ENCODE measurements around the gene TRIM7. TPM values are rescaled to one million over a fixed set of nuclear protein-coding genes. Genes with fewer than 3 reads are reported as not detected.
A peak's percentile ranks its signal among the peaks of the same experiment; 100 is the strongest.
"Not testable (repeated sequence)": the region's sequence is repeated elsewhere in the genome, so short reads cannot be mapped to it uniquely, and the experiment has no call there.

Gene TRIM7
- total RNA-seq, 1 experiment from 2014 or later, result not detected

- BruUV-seq (replicated peaks), result no TSS peak
- CTCF ChIA-PET, result no interaction called here
- Histone ChIP-seq H3K27ac (ENCODE audit: low read depth, low read length, poor library complexity, severe bottlenecking) (no peak overlapping the region), H3K36me3 (ENCODE audit: insufficient read depth, low read length, poor library complexity, severe bottlenecking) (no peaks in the 10 kb centered on the region), H3K9me3 (ENCODE audit: low read depth, low read length, poor library complexity, severe bottlenecking) (no peaks in the 10 kb centered on the region), H3K27me3 (replicated peaks; ENCODE audit: insufficient read depth, low read depth, low read length, poor library complexity) (no peaks in the 10 kb centered on the region), H3K4me1 (ENCODE audit: insufficient read depth, low read length, poor library complexity, severe bottlenecking) (peaks cover 4% of the 10 kb centered on the region), H3K4me3 (ENCODE audit: low read depth, low read length, poor library complexity, severe bottlenecking) (no peak overlapping the region)
- intact Hi-C loops (cut with micrococcal nuclease; ENCODE audit: unreplicated experiment), result no loop called here
- DNase-seq (ENCODE audit: low spot score), result peak; percentile 41
- TF ChIP-seq EZH2 (IDR thresholded peaks at IDR 0.05; ENCODE audit: borderline replicate concordance, low read depth, low read length, poor library complexity, severe bottlenecking), result no peak
- TF ChIP-seq, protein P1, sequence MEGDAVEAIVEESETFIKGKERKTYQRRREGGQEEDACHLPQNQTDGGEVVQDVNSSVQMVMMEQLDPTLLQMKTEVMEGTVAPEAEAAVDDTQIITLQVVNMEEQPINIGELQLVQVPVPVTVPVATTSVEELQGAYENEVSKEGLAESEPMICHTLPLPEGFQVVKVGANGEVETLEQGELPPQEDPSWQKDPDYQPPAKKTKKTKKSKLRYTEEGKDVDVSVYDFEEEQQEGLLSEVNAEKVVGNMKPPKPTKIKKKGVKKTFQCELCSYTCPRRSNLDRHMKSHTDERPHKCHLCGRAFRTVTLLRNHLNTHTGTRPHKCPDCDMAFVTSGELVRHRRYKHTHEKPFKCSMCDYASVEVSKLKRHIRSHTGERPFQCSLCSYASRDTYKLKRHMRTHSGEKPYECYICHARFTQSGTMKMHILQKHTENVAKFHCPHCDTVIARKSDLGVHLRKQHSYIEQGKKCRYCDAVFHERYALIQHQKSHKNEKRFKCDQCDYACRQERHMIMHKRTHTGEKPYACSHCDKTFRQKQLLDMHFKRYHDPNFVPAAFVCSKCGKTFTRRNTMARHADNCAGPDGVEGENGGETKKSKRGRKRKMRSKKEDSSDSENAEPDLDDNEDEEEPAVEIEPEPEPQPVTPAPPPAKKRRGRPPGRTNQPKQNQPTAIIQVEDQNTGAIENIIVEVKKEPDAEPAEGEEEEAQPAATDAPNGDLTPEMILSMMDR (conservative IDR thresholded peaks at IDR 0.05; ENCODE audit: low read depth, low read length), result no peak
- POLR2A ChIA-PET (ENCODE audit: low non-redundant PET), result no interaction called here
Observed at GRCh38 chr5:181164076-181164952, 40.7 kb downstream of the TRIM7 start.

DNA sequence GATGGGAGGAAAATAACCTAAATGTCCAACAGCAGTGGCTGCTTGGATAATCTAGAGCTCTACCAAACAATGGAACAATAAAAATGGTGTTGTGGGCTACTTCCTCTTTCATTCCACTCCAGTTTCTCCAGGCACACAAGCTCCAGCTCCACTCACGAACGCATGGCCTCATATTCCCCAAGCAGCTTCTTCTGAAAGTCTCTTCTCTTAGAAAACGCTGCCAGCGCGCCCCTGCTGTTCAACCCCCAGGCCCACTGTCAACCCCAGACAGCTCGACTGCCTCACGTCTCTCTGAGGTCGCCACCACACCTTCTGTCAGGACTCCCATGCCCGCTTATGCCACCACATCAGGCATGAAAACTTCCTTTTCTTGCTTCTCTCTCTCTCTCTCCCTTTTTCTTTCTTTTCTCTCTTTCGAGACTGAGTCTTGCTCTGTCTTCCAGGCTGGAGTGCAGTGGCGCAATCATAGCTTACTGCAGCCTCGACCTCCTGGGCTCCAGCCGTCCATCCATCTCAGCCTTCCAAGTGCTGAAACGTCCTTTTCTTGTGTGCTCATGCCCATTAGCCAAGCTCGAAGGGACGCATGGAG is 41.4 kb downstream of the TRIM7 start:
- H3K4me1 ChIP-seq (ENCODE audit: insufficient read depth, low read length, poor library complexity, severe bottlenecking), result peaks cover 4% of the 10 kb centered on the region
- no peaks in the 10 kb centered on the region for H3K27me3 ChIP-seq (replicated peaks; ENCODE audit: insufficient read depth, low read depth, low read length, poor library complexity)
- no peak for DNase-seq (ENCODE audit: low spot score)
- H3K4me3 ChIP-seq (ENCODE audit: low read depth, low read length, poor library complexity, severe bottlenecking), result no peak overlapping the region
- H3K36me3 ChIP-seq (ENCODE audit: insufficient read depth, low read length, poor library complexity, severe bottlenecking), result no peaks in the 10 kb centered on the region
- TF ChIP-seq, protein P1 (conservative IDR thresholded peaks at IDR 0.05; ENCODE audit: low read depth, low read length), result no peak
- TF ChIP-seq EZH2 (IDR thresholded peaks at IDR 0.05; ENCODE audit: borderline replicate concordance, low read depth, low read length, poor library complexity, severe bottlenecking), result no peak
- BruUV-seq (replicated peaks), result no TSS peak
- H3K9me3 ChIP-seq (ENCODE audit: low read depth, low read length, poor library complexity, severe bottlenecking), result no peaks in the 10 kb centered on the region
- CTCF ChIA-PET, result no interaction called here
- intact Hi-C loops (cut with micrococcal nuclease; ENCODE audit: unreplicated experiment), result no loop called here
- POLR2A ChIA-PET (ENCODE audit: low non-redundant PET), result no interaction called here
- no peak overlapping the region for H3K27ac ChIP-seq (ENCODE audit: low read depth, low read length, poor library complexity, severe bottlenecking)

DNA sequence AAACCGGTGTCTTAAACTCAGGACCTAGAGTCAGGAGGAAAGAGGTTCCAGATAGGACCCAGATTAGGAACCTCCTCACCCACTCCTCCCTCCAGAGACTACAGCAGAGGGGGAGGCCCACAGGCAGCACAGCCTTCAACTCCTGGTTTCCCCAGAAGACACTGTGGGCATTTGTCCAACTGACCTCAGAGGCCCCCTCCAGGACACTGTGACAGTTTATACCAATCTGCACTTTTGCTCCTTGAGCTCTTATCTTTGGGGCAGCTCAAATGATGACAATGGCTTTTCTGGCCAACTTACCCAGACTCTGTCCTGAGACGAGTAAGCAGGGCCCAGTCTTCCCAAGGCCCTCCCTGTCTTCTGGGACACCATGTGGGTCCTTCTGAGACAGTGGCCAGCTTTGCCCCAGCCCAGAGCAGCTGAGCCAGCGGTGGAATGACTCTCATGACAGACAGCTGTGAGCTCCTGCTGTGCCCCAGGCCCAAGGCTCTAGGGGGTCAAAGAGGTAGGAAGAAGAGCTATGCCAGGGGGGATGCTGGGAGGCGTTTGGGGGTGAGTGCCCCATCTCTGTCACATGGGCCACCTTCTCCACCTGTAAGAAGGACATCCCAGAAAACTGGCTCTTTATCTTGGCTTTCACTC is 43.3 kb downstream of the TRIM7 start:
- intact Hi-C loops (cut with micrococcal nuclease; ENCODE audit: unreplicated experiment), result no loop called here
- ChIA-PET CTCF (no interaction called here), POLR2A (ENCODE audit: low non-redundant PET) (no interaction called here)
- H3K4me1 ChIP-seq (ENCODE audit: insufficient read depth, low read length, poor library complexity, severe bottlenecking), result peaks cover 4% of the 10 kb centered on the region
- H3K27ac ChIP-seq (ENCODE audit: low read depth, low read length, poor library complexity, severe bottlenecking), result peak overlapping the region; percentile 74
- BruUV-seq (replicated peaks), result no TSS peak
- no peak for DNase-seq (ENCODE audit: low spot score)
- no peaks in the 10 kb centered on the region for H3K36me3 ChIP-seq (ENCODE audit: insufficient read depth, low read length, poor library complexity, severe bottlenecking)
- H3K9me3 ChIP-seq (ENCODE audit: low read depth, low read length, poor library complexity, severe bottlenecking), result no peaks in the 10 kb centered on the region
- no peak overlapping the region for H3K4me3 ChIP-seq (ENCODE audit: low read depth, low read length, poor library complexity, severe bottlenecking)
- peaks cover 3% of the 10 kb centered on the region for H3K27me3 ChIP-seq (replicated peaks; ENCODE audit: insufficient read depth, low read depth, low read length, poor library complexity)
- TF ChIP-seq, protein P1 (conservative IDR thresholded peaks at IDR 0.05; ENCODE audit: low read depth, low read length), result no peak
- no peak for TF ChIP-seq EZH2 (IDR thresholded peaks at IDR 0.05; ENCODE audit: borderline replicate concordance, low read depth, low read length, poor library complexity, severe bottlenecking)

- CTCF ChIA-PET; H3K27me3 ChIP-seq (replicated peaks; ENCODE audit: insufficient read depth, low read depth, low read length, poor library complexity); intact Hi-C loops (cut with micrococcal nuclease; ENCODE audit: unreplicated experiment); POLR2A ChIA-PET (ENCODE audit: low non-redundant PET); H3K9me3 ChIP-seq (ENCODE audit: low read depth, low read length, poor library complexity, severe bottlenecking); H3K4me3 ChIP-seq (ENCODE audit: low read depth, low read length, poor library complexity, severe bottlenecking); H3K4me1 ChIP-seq (ENCODE audit: insufficient read depth, low read length, poor library complexity, severe bottlenecking); BruUV-seq (replicated peaks); H3K36me3 ChIP-seq (ENCODE audit: insufficient read depth, low read length, poor library complexity, severe bottlenecking): not testable (repeated sequence)
- DNase-seq (ENCODE audit: low spot score), result peak; percentile 47
- H3K27ac ChIP-seq (ENCODE audit: low read depth, low read length, poor library complexity, severe bottlenecking), result peak overlapping the region; percentile 74
Observed at GRCh38 chr5:181160755-181161533, 44.1 kb downstream of the TRIM7 start.
